ENCODE measurements around the gene SHF.

DNA sequence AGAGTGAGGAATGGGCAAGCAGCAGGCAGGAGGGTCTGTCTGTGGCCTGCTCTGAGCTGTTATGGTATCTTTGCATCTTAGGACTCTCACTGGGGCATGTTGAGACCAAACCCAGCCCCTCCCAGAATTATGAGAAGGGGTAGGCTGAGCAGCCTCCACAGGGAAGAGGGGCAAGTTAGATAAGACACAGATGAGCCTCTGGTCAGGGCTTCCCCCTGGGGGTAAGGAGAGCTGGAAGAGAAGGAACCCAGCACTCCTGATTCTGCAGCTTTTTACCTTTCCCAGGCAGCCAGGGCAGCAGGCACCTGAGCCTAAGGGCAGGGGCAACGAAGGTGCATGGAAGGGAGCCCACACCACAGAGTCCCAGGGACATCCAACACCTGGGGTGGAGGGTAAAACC is 38.7 kb downstream of the SHF start:
- TF ChIP-seq CTCF (IDR thresholded peaks at IDR 0.05; ENCODE audit: borderline replicate concordance, extremely low read depth, low read length, poor library complexity, severe bottlenecking) (no peak), EZH2 (IDR thresholded peaks at IDR 0.05; ENCODE audit: borderline replicate concordance, low read depth, low read length, severe bottlenecking) (no peak)

All from DND-41 (cell line).